Liver (tissue), 9 donors: ENCODE measurements around the gene PRPH. TPM values are rescaled to one million over a fixed set of nuclear protein-coding genes. Genes with fewer than 3 reads are reported as not detected.
"Not testable (repeated sequence)": the region's sequence is repeated elsewhere in the genome, so short reads cannot be mapped to it uniquely, and the experiment has no call there.

Source experiments
- DNase-seq: peaks from one replicate; pipeline ENCODE4 v3.0.0-alpha.2; 2017; ENCODE audit warnings: low spot score
- H3K27ac ChIP-seq, 2 donors: one replicate each; pipeline ENCODE4 v1.7.0; 2013; ENCODE audit warnings: inconsistent platforms in 2 of 2, low read length in 2 of 2, control low read depth in 1 of 2, low read depth in 1 of 2, mild to moderate bottlenecking in 1 of 2
- H3K27me3 ChIP-seq, 4 donors: one replicate each; pipeline versions ENCODE4 v1.6.1 to v1.7.0; 2013; ENCODE audit warnings: low read length in 3 of 4, inconsistent platforms in 1 of 4, mild to moderate bottlenecking in 1 of 4, moderate library complexity in 1 of 4; ENCODE audit not compliant: control insufficient read depth in 4 of 4, insufficient read depth in 4 of 4
- H3K36me3 ChIP-seq, 4 donors: one replicate each; pipeline versions ENCODE4 v1.6.1 to v1.7.0; 2013; ENCODE audit warnings: low read length in 3 of 4, mild to moderate bottlenecking in 3 of 4, low read depth in 1 of 4, moderate library complexity in 1 of 4; ENCODE audit not compliant: control insufficient read depth in 4 of 4, insufficient read depth in 3 of 4
- H3K4me1 ChIP-seq, 4 donors: one replicate each; pipeline versions ENCODE4 v1.6.1 to v1.7.0; 2013; ENCODE audit warnings: low read length in 3 of 4, mild to moderate bottlenecking in 3 of 4, moderate library complexity in 1 of 4; ENCODE audit not compliant: control insufficient read depth in 4 of 4, insufficient read depth in 4 of 4
- H3K4me3 ChIP-seq, 3 donors: one replicate each; pipeline versions ENCODE4 v1.6.1 to v1.7.0; 2013; ENCODE audit warnings: low read length in 3 of 3, control low read depth in 1 of 3, low read depth in 1 of 3, mild to moderate bottlenecking in 1 of 3
- H3K9ac ChIP-seq, 2 donors: one replicate each; pipeline ENCODE4 v1.7.0; 2013; ENCODE audit warnings: low read length in 2 of 2, mild to moderate bottlenecking in 2 of 2, moderate library complexity in 2 of 2, control low read depth in 1 of 2, low read depth in 1 of 2
- H3K9me3 ChIP-seq, 4 donors: one replicate each; pipeline versions ENCODE4 v1.6.1 to v1.7.0; 2013; ENCODE audit warnings: low read length in 3 of 4; ENCODE audit not compliant: control insufficient read depth in 4 of 4
- ATF3 ChIP-seq: IDR thresholded peaks from 2 replicates; pipeline ENCODE4 v1.6.1; 2016; ENCODE audit warnings: antibody characterized with exemption
- FOXA1 ChIP-seq: IDR thresholded peaks from 2 replicates; pipeline ENCODE4 v1.6.1; 2016; ENCODE audit warnings: antibody characterized with exemption
- FOXA2 ChIP-seq: IDR thresholded peaks from 2 replicates; pipeline ENCODE4 v1.6.1; 2016; ENCODE audit warnings: antibody characterized with exemption
- GABPA ChIP-seq, 2 donors: IDR thresholded peaks in 1 of 2; conservative IDR thresholded peaks in 1 of 2; 2 replicates each; pipeline ENCODE4 v1.6.1; 2016; ENCODE audit warnings: antibody characterized with exemption in 2 of 2, mild to moderate bottlenecking in 1 of 2, moderate library complexity in 1 of 2
- HNF4G ChIP-seq: IDR thresholded peaks from 2 replicates; pipeline ENCODE4 v1.6.1; 2016; ENCODE audit warnings: antibody characterized with exemption
- JUND ChIP-seq, 2 donors: IDR thresholded peaks; 2 replicates each; pipeline ENCODE4 v1.6.1; 2016; ENCODE audit warnings: antibody characterized with exemption in 2 of 2
- MAX ChIP-seq: IDR thresholded peaks from 2 replicates; pipeline ENCODE4 v1.6.1; 2016; ENCODE audit warnings: antibody characterized with exemption
- NR2F2 ChIP-seq: IDR thresholded peaks from 2 replicates; pipeline ENCODE4 v1.6.1; 2016; ENCODE audit warnings: antibody characterized with exemption
- RAD21 ChIP-seq, 2 donors: IDR thresholded peaks; 2 replicates each; pipeline ENCODE4 v1.6.1; 2016; ENCODE audit warnings: antibody characterized with exemption in 2 of 2, mild to moderate bottlenecking in 2 of 2
- REST ChIP-seq: IDR thresholded peaks from 2 replicates; pipeline ENCODE4 v1.6.1; 2016; ENCODE audit warnings: antibody characterized with exemption, mild to moderate bottlenecking
- SP1 ChIP-seq: IDR thresholded peaks from 2 replicates; pipeline ENCODE4 v1.6.1; 2018; ENCODE audit warnings: antibody characterized with exemption, mild to moderate bottlenecking
- TAF1 ChIP-seq: conservative IDR thresholded peaks from 2 replicates; pipeline ENCODE4 v1.6.1; 2016; ENCODE audit warnings: antibody characterized with exemption, mild to moderate bottlenecking
- YY1 ChIP-seq: IDR thresholded peaks from 2 replicates; pipeline ENCODE4 v1.6.1; 2016; ENCODE audit warnings: antibody characterized with exemption, mild to moderate bottlenecking
- ZBTB33 ChIP-seq: IDR thresholded peaks from 2 replicates; pipeline ENCODE4 v1.6.1; 2016; ENCODE audit warnings: antibody characterized with exemption
- WGBS: extraction: QIAGEN DNeasy Blood & Tissue Kit; methylation state at CpG from one replicate; pipeline ENCODE4 v1.1.7; 2013; 5-methylcytosine and 5-hydroxymethylcytosine counted together
- polyA plus RNA-seq, 2 donors: library from polyadenylated mRNA; stranded (reverse) in 1 of 2; unstranded in 1 of 2; fragments of 200-250 nt in 1 of 2; fragments of >200 nt in 1 of 2; fragmentation: Nextera tagmentation in 1 of 2; extraction: Ambion mirVana in 1 of 2; gene quantifications; one replicate each; pipeline versions ENCODE4 v1.2.1 to v1.2.3, GENCODE V29; 2013 to 2015
- total RNA-seq, 2 donors: library from RNA; depleted of rRNA; stranded (reverse); fragments of >200 nt; gene quantifications; one replicate each; pipeline ENCODE4 v1.2.3, GENCODE V29; 2014
- donor health status: healthy.
- donor health status: healthy.
- donor health status: healthy.
- donor health status: healthy.
- donor health status: healthy.

Gene PRPH
- total and polyA plus RNA-seq, 4 donors: 0.05 TPM; not detected in 3

- H3K4me1 ChIP-seq, H3K27me3 ChIP-seq, H3K9me3 ChIP-seq, DNase-seq, H3K9ac ChIP-seq, H3K36me3 ChIP-seq, H3K27ac ChIP-seq, H3K4me3 ChIP-seq: not testable (repeated sequence)
- 90% methylated on average over 10 of the region's 10 CpGs for WGBS
These were observed 37.3 kb upstream of the PRPH start for GRCh38 chr12:49257508-49258184.

GRCh38 chr12:49259452-49259851 is 35.5 kb upstream of the PRPH start:
- no peaks in the 10 kb centered on the region for H3K36me3 ChIP-seq
- H3K9me3 ChIP-seq: no peaks in the 10 kb centered on the region
- WGBS: 95% methylated on average over 4 of the region's 4 CpGs
- TF ChIP-seq HNF4G (no peak), FOXA1 (no peak), JUND (IDR thresholded peaks at IDR 0.05) (no peak), YY1 (no peak), NR2F2 (no peak), ZBTB33 (no peak), TAF1 (no peak), ATF3 (no peak), RAD21 (IDR thresholded peaks at IDR 0.05) (no peak), SP1 (no peak), FOXA2 (no peak), MAX (no peak), REST (no peak), GABPA (IDR thresholded peaks at IDR 0.05 in 1 of 2, conservative IDR thresholded peaks at IDR 0.05 in 1 of 2) (no peak)
- no peak overlapping the region for H3K9ac ChIP-seq
- H3K4me3 ChIP-seq: no peak overlapping the region
- peaks cover 0 to 7% (median 2%) of the 10 kb centered on the region in 4 donors for H3K4me1 ChIP-seq
- no peak overlapping the region for H3K27ac ChIP-seq
- no peak for DNase-seq
- no peaks in the 10 kb centered on the region for H3K27me3 ChIP-seq
